Activated T-helper 1 cell treated with anti-CD3 and anti-CD28 coated beads, Interleukin-12 subunit alpha, Interleukin-12 subunit beta, Interleukin-2, Interleukin-4 antibody, amounts not matched to agents 30 ng/mL and 10 ng/mL and 1 ng/mL, durations not matched to agents 14 hours and 24 hours and 36 hours (primary cell): ENCODE measurements around the gene ANKS1A. TPM values are rescaled to one million over a fixed set of nuclear protein-coding genes. Genes with fewer than 3 reads are reported as not detected.

Experiments
- DNase-seq: peaks from one replicate; pipeline ENCODE4 v3.0.0; 2021; ENCODE audit warnings: low spot score
- H3K27ac Mint-ChIP-seq: one replicate; pipeline ENCODE4 v1.8.0; 2021; ENCODE audit warnings: mild to moderate bottlenecking, mixed read lengths
- H3K27me3 Mint-ChIP-seq: one replicate; pipeline ENCODE4 v1.8.0; 2022; ENCODE audit warnings: mild to moderate bottlenecking, moderate library complexity, mixed read lengths; ENCODE audit not compliant: insufficient read depth
- H3K36me3 Mint-ChIP-seq: one replicate; pipeline ENCODE4 v1.8.0; 2021; ENCODE audit warnings: low read depth, mixed read lengths
- H3K4me1 Mint-ChIP-seq: one replicate; pipeline ENCODE4 v1.8.0; 2021; ENCODE audit warnings: low read depth, mixed read lengths
- H3K4me3 Mint-ChIP-seq: one replicate; pipeline ENCODE4 v1.8.0; 2021; ENCODE audit warnings: mild to moderate bottlenecking, moderate library complexity, mixed read lengths
- H3K9me3 Mint-ChIP-seq: one replicate; pipeline ENCODE4 v1.8.0; 2021; ENCODE audit warnings: mixed read lengths
- intact Hi-C: fragments of 100-400 bp; cut with micrococcal nuclease; formaldehyde crosslinking; loops from one replicate; pipeline ENCODE4 v1.15.1; 2024
- total RNA-seq: library from RNA; stranded (reverse); gene quantifications from 2 replicates; pipeline ENCODE4 v1.2.3, GENCODE V29; 2022

Gene ANKS1A
- total RNA-seq, 1 donor from 2014 or later = 9.5 TPM

DNA sequence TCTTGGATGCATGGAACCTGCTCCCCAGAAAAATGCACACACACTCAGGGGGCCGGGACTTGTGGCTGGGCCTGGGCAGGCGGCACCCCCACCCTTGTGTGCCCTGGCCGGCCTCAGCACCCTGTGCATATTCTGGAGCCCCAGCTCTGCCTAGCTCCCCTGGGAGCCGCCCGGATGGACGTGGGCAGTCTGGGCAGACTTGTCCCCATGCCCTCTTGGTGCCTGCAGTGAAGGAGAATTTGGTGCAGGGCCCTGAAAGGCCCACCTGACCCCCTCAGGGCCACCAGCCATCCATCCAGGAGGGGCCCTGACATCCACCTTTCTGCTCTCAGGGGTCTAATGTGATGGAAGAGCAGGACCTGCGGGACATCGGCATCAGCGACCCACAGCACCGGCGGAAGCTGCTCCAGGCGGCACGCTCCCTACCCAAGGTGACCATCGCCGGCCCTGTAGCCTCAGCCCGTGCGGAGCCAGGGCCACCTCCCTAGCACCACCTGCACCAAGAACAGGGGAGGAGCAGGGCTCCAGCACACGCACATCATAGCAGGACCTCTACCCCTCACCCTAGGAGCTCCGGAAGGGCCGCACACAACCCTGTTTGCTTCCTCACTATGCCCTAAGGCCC is 189.3 kb downstream of the ANKS1A start:
- Mint-ChIP-seq H3K27me3 (no peaks in the 10 kb centered on the region), H3K4me1 (no peaks in the 10 kb centered on the region), H3K27ac (no peak overlapping the region), H3K36me3 (no peaks in the 10 kb centered on the region), H3K9me3 (no peaks in the 10 kb centered on the region), H3K4me3 (no peak overlapping the region)
- intact Hi-C loops = no loop called here
- DNase-seq = no peak

DNA sequence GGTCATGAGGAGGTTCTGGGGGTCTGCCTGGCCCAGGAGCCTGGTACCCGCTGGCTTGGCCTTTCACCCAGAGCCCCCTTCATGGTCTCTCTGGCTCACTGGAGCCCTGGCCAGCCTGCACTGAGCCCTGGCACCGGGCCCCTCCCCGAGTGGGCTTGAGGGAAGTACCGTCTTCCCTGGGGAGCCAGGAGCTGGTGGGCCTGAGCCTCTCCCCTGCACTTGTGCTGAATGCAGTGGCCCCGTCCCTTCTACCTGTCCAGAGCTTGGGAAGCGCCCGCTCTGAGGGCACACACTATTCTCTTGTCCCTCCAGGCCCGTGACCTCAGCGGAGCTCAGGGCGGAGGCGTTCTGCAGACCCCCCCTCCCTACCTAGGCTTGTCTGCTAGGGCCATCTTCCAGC is 189.8 kb downstream of the ANKS1A start:
- no peaks in the 10 kb centered on the region for H3K4me1 Mint-ChIP-seq
- no peaks in the 10 kb centered on the region for H3K9me3 Mint-ChIP-seq
- DNase-seq = no peak
- H3K4me3 Mint-ChIP-seq = no peak overlapping the region
- H3K27me3 Mint-ChIP-seq = no peaks in the 10 kb centered on the region
- H3K27ac Mint-ChIP-seq = no peak overlapping the region
- intact Hi-C loops = no loop called here
- H3K36me3 Mint-ChIP-seq = no peaks in the 10 kb centered on the region

DNA sequence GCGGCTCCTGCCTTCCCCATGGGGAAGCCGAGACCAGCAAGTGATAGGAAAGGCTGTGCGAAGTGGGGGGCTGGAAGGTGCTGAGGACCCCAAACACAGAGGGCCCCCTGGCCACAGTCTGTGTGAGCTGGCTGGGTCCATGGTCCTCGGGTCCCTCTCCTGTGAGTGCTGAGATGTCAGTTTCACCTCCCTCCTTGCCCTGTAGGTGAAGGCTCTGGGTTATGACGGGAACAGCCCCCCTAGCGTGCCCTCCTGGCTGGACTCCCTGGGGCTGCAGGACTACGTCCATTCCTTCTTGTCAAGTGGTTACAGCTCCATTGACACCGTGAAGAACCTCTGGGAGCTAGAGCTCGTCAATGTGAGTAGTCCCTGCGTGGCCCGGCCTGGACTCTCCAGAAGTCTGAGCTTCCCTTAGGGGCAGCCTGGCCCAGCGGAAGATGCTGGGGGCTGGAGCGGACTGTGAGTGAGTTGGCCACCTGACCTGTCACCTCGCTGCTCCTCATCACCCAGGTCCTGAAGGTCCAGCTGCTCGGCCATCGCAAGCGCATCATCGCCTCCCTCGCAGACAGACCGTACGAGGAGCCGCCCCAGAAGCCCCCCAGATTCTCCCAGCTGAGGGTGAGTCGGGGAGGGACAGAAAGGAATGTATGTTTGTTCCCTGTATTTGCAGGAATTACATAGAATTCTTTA is 190.4 kb downstream of the ANKS1A start:
- no peak overlapping the region for H3K27ac Mint-ChIP-seq
- no peaks in the 10 kb centered on the region for H3K36me3 Mint-ChIP-seq
- no peaks in the 10 kb centered on the region for H3K4me1 Mint-ChIP-seq
- DNase-seq = no peak
- no peaks in the 10 kb centered on the region for H3K27me3 Mint-ChIP-seq
- H3K4me3 Mint-ChIP-seq = no peak overlapping the region
- no peaks in the 10 kb centered on the region for H3K9me3 Mint-ChIP-seq
- intact Hi-C loops = no loop called here

DNA sequence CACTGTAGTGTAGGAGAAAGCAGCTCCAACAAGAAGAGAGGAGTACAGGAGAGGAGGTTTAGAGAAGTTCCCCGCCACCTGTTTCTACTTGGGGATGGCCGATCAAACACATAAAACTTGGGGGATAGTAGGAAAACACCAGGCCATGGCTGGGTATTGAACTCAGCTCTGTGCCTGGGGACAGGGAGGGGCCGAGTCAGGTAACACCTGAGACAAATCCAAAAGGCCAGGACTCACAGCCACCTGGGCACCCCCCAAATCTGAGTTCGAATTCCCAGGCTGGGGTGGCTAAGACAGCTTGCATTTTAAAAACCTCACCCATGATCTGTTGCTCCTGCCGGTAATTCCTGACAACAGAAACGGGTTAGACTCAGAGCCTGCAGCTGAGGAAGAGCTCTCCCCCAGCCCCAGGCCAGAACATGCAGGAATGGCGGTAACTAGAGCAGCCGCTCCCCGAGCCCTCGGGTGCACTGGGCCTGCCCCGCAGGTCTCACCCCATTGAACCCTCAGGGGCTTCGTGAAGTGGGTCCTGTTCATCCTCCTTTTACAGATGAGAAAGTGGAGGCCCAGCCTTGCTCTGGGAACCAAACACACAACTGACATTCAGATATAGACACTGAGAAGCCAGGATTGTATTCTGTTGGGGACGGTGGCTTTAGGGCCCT is 191.1 kb downstream of the ANKS1A start:
- H3K4me3 Mint-ChIP-seq = no peak overlapping the region
- no peak for DNase-seq
- intact Hi-C loops = no loop called here

DNA sequence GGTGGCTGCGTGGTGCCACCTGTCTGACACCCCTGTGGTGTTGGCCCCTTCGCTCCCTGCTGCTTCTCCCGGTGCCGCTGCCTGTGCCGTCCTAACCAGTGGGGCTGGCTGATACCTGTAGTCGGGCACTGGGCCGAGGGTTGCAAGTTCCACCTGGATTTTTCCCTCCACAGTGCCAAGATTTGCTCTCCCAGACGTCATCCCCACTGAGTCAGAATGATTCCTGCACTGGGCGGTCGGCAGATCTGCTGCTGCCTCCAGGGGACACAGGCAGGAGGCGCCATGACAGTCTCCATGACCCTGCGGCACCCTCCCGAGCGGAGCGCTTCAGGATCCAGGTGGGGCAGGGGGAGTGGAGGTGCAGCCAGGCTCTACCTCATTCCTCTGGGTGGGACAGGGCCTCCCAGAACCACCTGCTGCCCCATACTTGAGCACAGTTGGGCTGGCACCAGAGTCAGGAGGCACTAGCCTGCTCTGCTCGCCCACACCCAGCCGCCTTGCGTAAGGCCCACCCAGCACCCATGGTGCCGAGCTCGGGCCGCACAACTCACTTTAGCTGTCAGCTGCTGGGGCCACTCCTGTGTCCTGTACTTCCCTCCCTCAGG is 191.9 kb downstream of the ANKS1A start:
- no peaks in the 10 kb centered on the region for H3K4me1 Mint-ChIP-seq

More for the DNA sequence above, 191.1 kb downstream of the ANKS1A start:
- Mint-ChIP-seq H3K36me3 (no peaks in the 10 kb centered on the region), H3K4me1 (no peaks in the 10 kb centered on the region), H3K27ac (no peak overlapping the region), H3K27me3 (no peaks in the 10 kb centered on the region), H3K9me3 (no peaks in the 10 kb centered on the region)

DNA sequence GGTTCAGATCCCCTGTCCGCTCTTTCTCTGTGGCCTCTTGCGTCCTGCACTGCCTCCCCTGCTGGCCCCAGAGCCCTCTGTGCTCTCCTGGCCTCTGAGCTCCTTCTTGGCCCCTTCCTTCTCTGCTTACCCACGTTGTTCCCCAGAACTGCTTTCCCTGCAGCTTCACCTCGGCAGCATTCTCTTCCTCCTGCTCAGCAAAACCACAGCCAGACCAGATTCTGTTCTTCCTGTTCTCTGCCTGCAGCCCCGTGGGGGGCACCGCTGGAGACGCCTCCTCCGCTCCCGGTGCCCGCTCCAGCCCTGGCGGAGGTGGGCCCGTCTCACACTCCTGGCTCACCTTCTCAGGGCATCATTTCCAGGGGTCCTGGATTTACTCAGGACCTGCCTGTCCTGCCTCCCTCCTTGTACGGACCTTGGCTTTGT is 192.4 kb downstream of the ANKS1A start:
- DNase-seq = no peak
- intact Hi-C loops = no loop called here
- H3K27me3 Mint-ChIP-seq = no peaks in the 10 kb centered on the region
- no peak overlapping the region for H3K27ac Mint-ChIP-seq
- H3K4me1 Mint-ChIP-seq = no peaks in the 10 kb centered on the region
- no peak overlapping the region for H3K4me3 Mint-ChIP-seq
- H3K36me3 Mint-ChIP-seq = no peaks in the 10 kb centered on the region
- no peaks in the 10 kb centered on the region for H3K9me3 Mint-ChIP-seq

More for the DNA sequence above, 191.9 kb downstream of the ANKS1A start:
- no peak for DNase-seq
- Mint-ChIP-seq H3K27me3 (no peaks in the 10 kb centered on the region), H3K4me3 (no peak overlapping the region), H3K27ac (no peak overlapping the region), H3K9me3 (no peaks in the 10 kb centered on the region), H3K36me3 (no peaks in the 10 kb centered on the region)
- intact Hi-C loops = no loop called here

DNA sequence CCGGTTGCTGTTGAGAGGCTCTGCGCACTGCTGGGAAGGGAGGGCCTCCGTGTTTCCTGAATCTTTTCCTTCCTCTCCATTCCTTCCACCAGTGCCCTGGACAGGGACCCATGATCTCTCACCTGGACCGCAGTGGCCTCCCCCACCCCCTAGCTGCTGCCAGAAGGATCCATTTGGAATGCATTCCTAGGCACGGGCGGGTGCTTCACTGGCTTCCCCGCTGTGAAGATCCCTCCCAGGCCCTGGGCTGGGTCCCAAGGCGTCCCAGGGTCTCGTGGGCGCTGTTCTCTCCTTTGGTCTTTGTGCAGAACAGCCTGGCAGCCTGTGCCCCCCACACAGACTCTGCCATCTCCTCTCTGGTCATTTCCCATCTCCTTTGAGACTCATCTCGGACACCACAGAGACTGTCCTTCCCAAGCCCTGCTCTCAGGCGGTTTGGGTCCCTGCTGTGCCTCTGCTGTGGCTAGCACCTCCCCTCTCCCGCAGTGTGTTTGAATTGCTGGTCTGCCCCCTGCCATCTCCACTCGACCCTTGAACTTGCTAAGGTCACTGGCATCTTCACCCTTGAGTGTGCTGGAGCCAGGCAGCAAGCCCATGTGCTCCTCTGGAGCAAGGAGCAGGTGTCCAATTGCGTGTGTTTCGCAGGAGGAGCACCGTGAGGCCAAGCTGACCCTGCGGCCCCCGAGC is 193.1 kb downstream of the ANKS1A start:
- Mint-ChIP-seq H3K36me3 (no peaks in the 10 kb centered on the region), H3K27me3 (no peaks in the 10 kb centered on the region), H3K9me3 (no peaks in the 10 kb centered on the region), H3K4me3 (no peak overlapping the region), H3K4me1 (no peaks in the 10 kb centered on the region), H3K27ac (no peak overlapping the region)
- no peak for DNase-seq
- intact Hi-C loops = no loop called here

DNA sequence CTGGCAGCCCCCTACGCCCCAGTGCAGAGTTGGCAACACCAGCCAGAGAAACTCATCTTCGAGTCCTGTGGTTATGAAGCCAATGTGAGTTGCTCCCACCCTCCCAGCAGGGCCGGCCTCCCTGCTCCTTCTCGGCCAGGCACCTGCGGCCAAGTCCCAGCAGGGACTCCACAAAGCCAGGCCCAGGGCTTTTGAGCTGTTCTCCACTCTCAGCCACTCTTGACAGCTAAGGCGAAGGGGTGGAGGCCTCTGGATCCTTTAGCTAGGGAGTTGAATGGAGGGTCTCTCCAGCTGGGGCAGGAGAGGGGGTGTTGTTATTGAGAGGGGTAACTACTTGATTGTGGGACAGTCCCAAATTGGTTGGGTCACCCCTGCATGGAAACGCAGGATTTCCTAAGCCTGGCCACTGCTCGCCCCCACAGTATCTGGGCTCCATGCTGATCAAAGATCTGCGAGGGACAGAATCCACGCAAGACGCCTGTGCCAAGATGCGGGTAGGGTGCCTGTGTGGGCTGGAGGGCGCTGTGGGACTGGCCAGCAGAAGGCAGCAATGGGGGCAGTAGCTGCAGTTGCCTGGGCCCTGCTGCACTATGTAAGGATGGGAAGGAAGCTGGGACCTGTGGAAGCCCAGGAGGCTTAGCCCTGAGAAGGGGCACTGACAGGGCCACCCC is 193.8 kb downstream of the ANKS1A start:
- intact Hi-C loops = no loop called here
- Mint-ChIP-seq H3K27ac (no peak overlapping the region), H3K4me3 (no peak overlapping the region), H3K36me3 (no peaks in the 10 kb centered on the region), H3K9me3 (no peaks in the 10 kb centered on the region), H3K4me1 (no peaks in the 10 kb centered on the region), H3K27me3 (no peaks in the 10 kb centered on the region)
- DNase-seq = no peak

DNA sequence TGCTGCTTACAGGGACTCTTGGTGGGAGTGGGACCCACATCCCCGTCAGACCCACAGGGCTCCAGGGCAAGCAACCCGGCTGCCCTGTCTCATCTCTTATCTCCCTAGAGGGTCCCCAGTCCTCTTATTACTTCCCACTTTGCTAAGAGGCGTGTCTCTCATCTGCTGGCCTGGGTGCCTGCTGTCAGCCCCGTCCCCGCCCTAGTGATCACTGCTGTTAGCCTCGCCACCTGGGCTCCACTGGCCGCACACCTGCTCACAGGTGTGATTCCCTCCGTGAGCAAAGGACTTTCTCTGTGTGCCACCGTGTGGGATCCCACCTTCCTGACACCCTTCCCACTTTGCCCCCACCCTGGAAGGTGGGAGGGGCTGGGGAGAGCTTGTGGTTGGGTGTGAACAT is 194.5 kb downstream of the ANKS1A start:
- H3K36me3 Mint-ChIP-seq = no peaks in the 10 kb centered on the region
- H3K4me3 Mint-ChIP-seq = no peak overlapping the region
- intact Hi-C loops = no loop called here
- no peaks in the 10 kb centered on the region for H3K4me1 Mint-ChIP-seq
- DNase-seq = no peak
- no peaks in the 10 kb centered on the region for H3K9me3 Mint-ChIP-seq
- no peaks in the 10 kb centered on the region for H3K27me3 Mint-ChIP-seq
- H3K27ac Mint-ChIP-seq = no peak overlapping the region

DNA sequence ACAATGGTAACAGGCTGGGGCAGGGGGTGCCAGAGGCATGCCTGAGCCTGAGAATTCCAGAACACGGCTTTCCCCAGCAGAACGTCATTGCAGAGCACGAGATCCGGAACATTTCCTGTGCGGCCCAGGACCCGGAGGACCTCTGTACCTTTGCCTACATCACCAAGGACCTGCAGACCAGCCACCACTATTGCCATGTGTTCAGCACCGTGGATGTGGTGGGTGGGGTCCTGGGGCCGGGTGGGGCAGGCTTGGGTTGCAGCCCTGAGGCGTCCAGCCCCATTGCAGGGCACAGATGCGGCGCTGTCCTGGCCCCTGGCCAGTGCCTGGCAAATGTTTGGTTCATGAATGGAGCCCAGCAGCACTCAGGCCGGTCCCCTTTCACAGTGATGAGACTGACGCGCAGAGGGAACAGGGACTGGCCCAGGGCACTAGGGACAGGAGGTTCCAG is 195.0 kb downstream of the ANKS1A start:
- Mint-ChIP-seq H3K27me3 (no peaks in the 10 kb centered on the region), H3K4me3 (no peak overlapping the region), H3K4me1 (no peaks in the 10 kb centered on the region), H3K27ac (no peak overlapping the region), H3K36me3 (no peaks in the 10 kb centered on the region), H3K9me3 (no peaks in the 10 kb centered on the region)
- no peak for DNase-seq
- intact Hi-C loops = no loop called here

DNA sequence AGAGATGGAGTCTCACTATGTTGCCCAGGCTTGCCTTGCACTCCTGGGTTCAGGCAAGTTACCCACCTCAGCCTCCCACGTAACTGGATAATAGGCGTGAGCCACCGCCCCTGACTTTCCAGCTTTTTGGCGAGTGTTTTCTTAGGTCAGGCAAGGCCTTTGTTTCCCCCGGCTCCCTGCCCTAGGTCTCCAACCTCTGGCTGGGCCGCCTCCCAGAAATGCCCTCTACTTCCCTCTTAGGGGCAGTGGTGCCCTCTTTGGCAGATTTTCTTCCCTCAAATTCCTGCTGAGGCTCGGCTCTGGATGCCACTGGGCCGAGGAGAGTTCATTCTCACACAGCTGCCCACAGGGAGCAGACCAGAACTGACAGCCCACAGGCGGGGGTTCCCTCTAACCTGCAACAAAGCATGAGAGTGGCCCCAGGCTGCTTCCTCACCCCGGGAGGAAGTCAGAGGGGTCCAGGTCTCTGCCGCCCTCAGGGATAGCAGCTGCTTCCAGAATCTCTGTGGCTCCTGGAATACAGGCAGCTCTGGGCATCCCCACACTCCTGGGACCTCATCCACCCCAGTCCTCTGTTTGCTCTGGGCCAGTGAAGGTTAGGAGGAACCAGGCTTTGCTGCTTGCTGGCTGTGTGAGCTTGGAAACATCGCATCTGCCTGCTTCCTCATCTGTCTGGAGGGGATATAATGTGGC is 195.6 kb downstream of the ANKS1A start:
- Mint-ChIP-seq H3K27ac (no peak overlapping the region), H3K9me3 (no peaks in the 10 kb centered on the region), H3K4me1 (no peaks in the 10 kb centered on the region), H3K36me3 (no peaks in the 10 kb centered on the region), H3K4me3 (no peak overlapping the region), H3K27me3 (no peaks in the 10 kb centered on the region)
- no peak for DNase-seq
- intact Hi-C loops = no loop called here
